Cardiac fibroblast (primary cell): ENCODE measurements around the gene MMP24.
"Not testable (repeated sequence)": the region's sequence is repeated elsewhere in the genome, so short reads cannot be mapped to it uniquely, and the experiment has no call there.

ENCODE experiments used
- DNase-seq, 2 donors: peaks; one replicate each; pipeline versions ENCODE4 v3.0.0 to v3.0.0-alpha.2; 2010; ENCODE audit warnings: low read depth in 2 of 2
- H3K4me3 ChIP-seq, 2 donors: replicated peaks in 1 of 2; 1 replicate in 1 of 2; 2 replicates in 1 of 2; pipeline ENCODE4 v1.5.1; 2011; ENCODE audit warnings: low read depth in 2 of 2, low read length in 2 of 2, mild to moderate bottlenecking in 2 of 2, moderate library complexity in 1 of 2
- TF ChIP-seq, protein P1 (sequence below): IDR thresholded peaks from one replicate; pipeline ENCODE4 v1.5.1; 2011; ENCODE audit warnings: low read depth, mild to moderate bottlenecking, low read length, inconsistent platforms

MMP24 gene

DNA sequence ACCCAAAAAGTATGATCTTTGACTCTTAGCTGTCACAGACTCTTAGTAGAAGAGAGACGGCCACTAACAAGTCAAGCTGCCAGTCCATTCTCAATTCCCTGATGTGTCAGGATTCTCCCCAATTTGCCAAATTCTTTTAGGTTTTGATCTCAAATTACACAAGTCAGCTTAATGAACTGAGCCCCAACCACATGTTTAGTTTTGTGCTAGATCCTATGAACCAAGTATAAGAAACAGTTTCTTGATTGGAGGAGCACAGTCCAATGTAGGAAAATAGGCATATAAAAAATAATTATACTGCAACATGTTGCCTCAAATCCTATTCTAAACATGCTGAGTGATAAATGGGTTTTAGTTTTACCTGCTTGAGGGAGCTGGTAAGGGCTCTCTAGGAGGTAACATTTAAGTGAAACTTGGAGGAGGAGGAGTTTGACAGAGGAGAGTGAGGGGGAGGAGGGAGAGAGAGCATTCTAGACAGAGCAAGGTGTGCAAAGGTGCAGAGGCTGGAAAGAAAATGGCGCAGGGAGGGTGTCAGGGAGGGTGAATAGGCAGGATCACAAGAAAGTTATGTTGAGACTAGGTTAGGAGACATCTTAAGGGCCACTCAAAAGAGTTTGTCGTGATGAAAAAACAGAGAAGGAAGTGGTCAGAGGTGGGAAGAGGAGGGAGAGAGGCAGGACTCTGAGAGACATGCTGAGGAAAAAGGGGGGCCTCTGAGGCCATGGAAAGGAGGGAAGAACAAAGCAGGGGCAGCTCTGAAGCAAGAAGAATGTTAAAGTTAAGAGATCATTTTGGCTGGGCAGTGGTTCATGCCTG lies 88.5 kb downstream of the MMP24 start:
- no peak for DNase-seq
- H3K4me3 ChIP-seq, result no peak overlapping the region
- TF ChIP-seq, protein P1, sequence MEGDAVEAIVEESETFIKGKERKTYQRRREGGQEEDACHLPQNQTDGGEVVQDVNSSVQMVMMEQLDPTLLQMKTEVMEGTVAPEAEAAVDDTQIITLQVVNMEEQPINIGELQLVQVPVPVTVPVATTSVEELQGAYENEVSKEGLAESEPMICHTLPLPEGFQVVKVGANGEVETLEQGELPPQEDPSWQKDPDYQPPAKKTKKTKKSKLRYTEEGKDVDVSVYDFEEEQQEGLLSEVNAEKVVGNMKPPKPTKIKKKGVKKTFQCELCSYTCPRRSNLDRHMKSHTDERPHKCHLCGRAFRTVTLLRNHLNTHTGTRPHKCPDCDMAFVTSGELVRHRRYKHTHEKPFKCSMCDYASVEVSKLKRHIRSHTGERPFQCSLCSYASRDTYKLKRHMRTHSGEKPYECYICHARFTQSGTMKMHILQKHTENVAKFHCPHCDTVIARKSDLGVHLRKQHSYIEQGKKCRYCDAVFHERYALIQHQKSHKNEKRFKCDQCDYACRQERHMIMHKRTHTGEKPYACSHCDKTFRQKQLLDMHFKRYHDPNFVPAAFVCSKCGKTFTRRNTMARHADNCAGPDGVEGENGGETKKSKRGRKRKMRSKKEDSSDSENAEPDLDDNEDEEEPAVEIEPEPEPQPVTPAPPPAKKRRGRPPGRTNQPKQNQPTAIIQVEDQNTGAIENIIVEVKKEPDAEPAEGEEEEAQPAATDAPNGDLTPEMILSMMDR, result no peak

- DNase-seq, result peak in 1 of 2 donors; percentile 51
- H3K4me3 ChIP-seq, result not testable (repeated sequence)
Measured at GRCh38 chr20:35315632-35316020, 89.1 kb downstream of the MMP24 start.

- TF ChIP-seq, protein P1, result no peak
- no peak for DNase-seq
- H3K4me3 ChIP-seq, result no peak overlapping the region
Measured at GRCh38 chr20:35316086-35316485, 89.6 kb downstream of the MMP24 start.

DNA sequence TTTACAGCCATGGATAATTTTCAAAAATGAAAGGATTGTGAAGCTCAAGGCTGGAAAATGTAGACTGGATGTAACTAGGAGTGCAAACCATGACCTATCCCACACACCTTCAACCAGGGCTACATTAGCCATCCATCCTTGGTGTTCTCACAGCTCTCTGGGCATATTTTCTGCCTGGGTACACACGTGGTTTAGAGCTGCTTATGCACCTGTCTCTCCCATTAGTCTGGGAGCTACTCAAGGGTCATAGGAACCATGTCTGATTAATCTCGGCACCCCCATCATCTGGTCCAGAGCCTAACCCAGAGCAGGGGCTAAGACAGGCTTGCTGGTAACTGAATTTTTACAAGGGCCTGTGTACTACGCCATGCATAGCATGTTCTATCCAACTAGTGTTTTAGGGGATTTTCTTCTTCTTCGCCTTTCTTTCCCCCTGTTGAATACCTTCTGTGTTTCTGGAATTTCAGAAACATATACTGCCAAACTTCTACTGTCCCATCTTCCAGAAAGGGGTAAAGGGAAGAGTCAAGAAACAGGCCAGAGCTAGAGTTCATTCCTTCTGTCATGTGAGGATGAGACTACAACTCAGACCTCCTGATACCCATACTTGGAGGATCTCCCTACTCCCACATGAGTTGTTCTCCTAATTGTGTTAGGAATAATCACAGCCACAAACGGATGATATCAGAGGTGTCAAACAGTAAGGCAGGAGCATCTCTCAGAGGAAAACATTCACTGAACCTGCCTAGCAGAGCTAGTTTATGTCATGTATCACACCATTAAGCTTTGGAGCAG lies 91.1 kb downstream of the MMP24 start:
- TF ChIP-seq, protein P1, result no peak
- no peak for DNase-seq

GRCh38 chr20:35318502-35319157 lies 92.1 kb downstream of the MMP24 start:
- H3K4me3 ChIP-seq, result no peak overlapping the region
- peak; percentile 63 to 92 for DNase-seq
- TF ChIP-seq, protein P1, result no peak

More for the DNA sequence above, 91.1 kb downstream of the MMP24 start:
- H3K4me3 ChIP-seq, result no peak overlapping the region

DNA sequence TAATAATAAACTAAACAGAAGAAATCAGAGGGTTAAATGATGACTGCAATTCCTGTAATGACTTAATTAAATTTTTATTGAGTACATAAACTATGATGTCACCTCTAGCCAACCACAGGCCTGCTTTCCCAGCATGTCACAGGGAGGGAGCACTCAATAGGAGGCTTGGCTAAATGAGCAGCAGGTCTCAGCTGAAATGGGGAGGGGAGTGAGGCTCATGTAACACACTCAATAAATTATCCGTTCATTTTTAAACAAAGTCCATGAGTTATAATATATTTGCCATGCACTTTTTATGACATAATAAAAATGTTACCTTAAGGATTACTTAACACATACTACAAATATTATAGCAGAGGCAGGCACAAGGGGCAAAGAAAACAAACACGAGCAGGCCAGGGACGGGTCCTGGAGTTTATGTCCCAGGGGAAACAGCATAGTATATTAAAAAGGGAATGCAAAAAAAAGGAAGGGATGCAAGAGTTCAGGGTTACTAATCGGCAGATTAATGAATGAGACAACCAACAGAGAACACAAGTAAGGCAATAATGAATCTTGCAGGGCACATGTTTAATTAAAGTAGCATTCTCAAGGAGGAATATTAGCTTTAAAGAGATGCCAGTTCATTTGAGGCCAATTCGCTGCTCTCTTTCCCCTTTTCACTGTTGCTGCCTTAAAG lies 92.8 kb downstream of the MMP24 start:
- TF ChIP-seq, protein P1, result no peak
- DNase-seq, result peak in 1 of 2 donors; percentile 64
- no peak overlapping the region for H3K4me3 ChIP-seq
